Right lobe of liver (tissue), 6 donors: ENCODE data around the gene RCOR1. TPM values are rescaled to one million over a fixed set of nuclear protein-coding genes. Genes with fewer than 3 reads are reported as not detected.

Source experiments
- ATAC-seq, 4 donors: fragments of 200-7000 bp; cut with Tn5 transposase; one replicate each; pipeline ENCODE4 v1.9.1; 2020; ENCODE audit warnings: mild to moderate bottlenecking in 4 of 4, moderate library complexity in 4 of 4
- DNase-seq, 3 donors: peaks; one replicate each; pipeline ENCODE4 v3.0.0-alpha.2; 2020
- H3K27ac ChIP-seq, 3 donors: fragments of 200-600 bp; one replicate each; pipeline ENCODE4 v1.8.0; 2022
- H3K27me3 ChIP-seq, 2 donors: fragments of 200-600 bp; one replicate each; pipeline ENCODE4 v1.8.0; 2022
- H3K36me3 ChIP-seq, 4 donors: fragments of 200-600 bp; sonication (generic) in 1 of 4; one replicate each; pipeline versions ENCODE4 v1.5.1 to v1.8.0; 2017 to 2022; ENCODE audit warnings: control low read depth in 1 of 4
- H3K4me1 ChIP-seq, 4 donors: fragments of 200-600 bp; sonication (generic) in 1 of 4; one replicate each; pipeline versions ENCODE4 v1.5.1 to v1.8.0; 2017 to 2022; ENCODE audit warnings: control low read depth in 1 of 4
- H3K4me3 ChIP-seq, 3 donors: fragments of 200-600 bp; one replicate each; pipeline ENCODE4 v1.8.0; 2022
- H3K9me3 ChIP-seq, 4 donors: fragments of 200-600 bp; sonication (generic) in 1 of 4; one replicate each; pipeline versions ENCODE4 v1.5.1 to v1.8.0; 2017 to 2022; ENCODE audit warnings: control low read depth in 1 of 4
- CTCF ChIP-seq, 4 donors: fragments of 200-600 bp in 3 of 4; fragments of 450-650 bp in 1 of 4; IDR thresholded peaks; one replicate each; pipeline versions ENCODE4 v1.5.1 to v1.8.0; 2016 to 2022; ENCODE audit warnings: antibody characterized with exemption in 4 of 4, mild to moderate bottlenecking in 2 of 4
- POLR2A ChIP-seq: fragments of 450-650 bp; IDR thresholded peaks from one replicate; pipeline ENCODE4 v1.6.1; 2017; ENCODE audit warnings: antibody characterized with exemption, mild to moderate bottlenecking
- WGBS: methylation state at CpG from one replicate; pipeline ENCODE4 v1.1.6; 2018; ENCODE audit warnings: low coverage, low lambda C conversion rate; ENCODE audit not compliant: insufficient coverage; ENCODE audit errors: missing lambda C conversion rate; 5-methylcytosine and 5-hydroxymethylcytosine counted together
- intact Hi-C, 2 donors: fragments of 100-400 bp; cut with DNase I; formaldehyde crosslinking; loops; one replicate each; pipeline versions ENCODE4 v1.11.2 to v1.14.1; 2022
- total RNA-seq, 6 experiments: library from RNA; depleted of rRNA in 2 of 6; stranded (reverse); fragments of >200 nt in 2 of 6; fragmentation: NEBNext Ultra II Directional in 3 of 6; extraction: Animal tissue kit (Norgen Biotek cat#: 25700) in 3 of 6; gene quantifications; one replicate each; pipeline versions ENCODE4 v1.1.0 to v1.2.4, GENCODE V29; 2016 to 2023
- donor health status: DM: no; HTN: yes; CAD: no.
- donor health status: DM: no; HTN: no; CAD: no.
- donor health status: DM: no; HTN: no; CAD: no.
- donor health status: DM: no; HTN: yes; CAD: no.
- donor health status: DM: no; HTN: yes; CAD: no.

RCOR1 gene
- total RNA-seq, 6 experiments from 2014 or later = 7.5 to 14.1 (median 8.7) TPM

GRCh38 chr14:102594514-102595175, 2.2 kb downstream of the RCOR1 start:
- peak; percentile 58 to 65 (median 62) for DNase-seq
- no peaks in the 10 kb centered on the region for H3K36me3 ChIP-seq
- no peaks in the 10 kb centered on the region for H3K9me3 ChIP-seq
- H3K27me3 ChIP-seq = no peaks in the 10 kb centered on the region
- intact Hi-C loops = no loop called here
- H3K4me3 ChIP-seq = peak overlapping the region; percentile 81 to 92 (median 91)
- peak overlapping the region in 1 of 3 donors; percentile 95 for H3K27ac ChIP-seq
- ATAC-seq = peak; percentile 18 to 34 (median 28)
- 11% methylated on average over 7 of the region's 7 CpGs for WGBS
- peaks cover 0 to 15% (median 3%) of the 10 kb centered on the region in 4 donors for H3K4me1 ChIP-seq
- TF ChIP-seq POLR2A = no peak
- TF ChIP-seq CTCF (IDR thresholded peaks at IDR 0.05) = peak; percentile 78 to 88 (median 82)

GRCh38 chr14:102601378-102601925, 9.0 kb downstream of the RCOR1 start:
- no peak for TF ChIP-seq POLR2A
- TF ChIP-seq CTCF (IDR thresholded peaks at IDR 0.05) = no peak
- 100% methylated on average over 1 of the region's 1 CpG for WGBS
- Histone ChIP-seq H3K27me3 (no peaks in the 10 kb centered on the region), H3K4me3 (no peak overlapping the region), H3K4me1 (peaks cover 0 to 21% (median 1%) of the 10 kb centered on the region in 4 donors), H3K36me3 (no peaks in the 10 kb centered on the region), H3K27ac (no peak overlapping the region), H3K9me3 (no peaks in the 10 kb centered on the region)
- intact Hi-C loops = no loop called here
- DNase-seq (no peak), ATAC-seq (peak in 1 of 4 donors; percentile 34)

GRCh38 chr14:102602421-102603292, 10.2 kb downstream of the RCOR1 start:
- intact Hi-C loops = no loop called here
- no peak overlapping the region for H3K27ac ChIP-seq
- TF ChIP-seq POLR2A (no peak), CTCF (IDR thresholded peaks at IDR 0.05) (no peak)

DNA sequence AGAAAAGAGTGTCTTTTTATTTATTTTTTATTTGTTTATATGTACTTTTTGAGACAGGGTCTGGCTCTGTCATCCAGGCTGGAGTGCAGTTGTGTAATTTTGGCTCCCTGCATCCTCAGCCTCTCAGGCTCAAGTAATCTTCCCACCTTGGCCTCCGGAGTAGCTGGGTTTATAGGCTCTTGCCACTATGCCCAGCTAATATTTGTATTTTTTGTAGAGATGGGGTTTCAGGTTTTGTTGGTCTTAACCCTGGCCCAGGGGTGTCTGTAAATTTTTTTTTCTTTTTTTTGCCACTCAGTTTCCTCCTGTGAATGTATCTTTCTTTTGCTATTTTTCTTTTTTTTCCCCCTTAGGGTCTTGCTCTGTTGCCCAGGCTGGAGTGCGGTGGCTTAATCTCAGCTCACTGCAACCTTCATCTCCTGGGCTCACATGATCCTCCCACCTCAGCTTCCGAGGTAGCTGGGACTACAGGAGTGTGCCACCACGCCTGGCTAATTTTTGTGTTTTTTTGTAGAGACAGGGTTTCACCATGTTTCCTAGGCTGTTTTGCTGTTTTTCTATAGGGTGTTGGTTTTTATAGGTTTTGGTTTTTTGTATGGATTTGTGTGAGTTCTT, 11.0 kb downstream of the RCOR1 start:
- TF ChIP-seq CTCF (IDR thresholded peaks at IDR 0.05) (no peak), POLR2A (no peak)
- ATAC-seq (no peak), DNase-seq (no peak)
- intact Hi-C loops = no loop called here
- no peaks in the 10 kb centered on the region for H3K9me3 ChIP-seq
- no peaks in the 10 kb centered on the region for H3K36me3 ChIP-seq
- peaks cover 0 to 21% (median 1%) of the 10 kb centered on the region in 4 donors for H3K4me1 ChIP-seq
- 100% methylated on average over 3 of the region's 4 CpGs for WGBS
- H3K4me3 ChIP-seq = no peak overlapping the region
- no peaks in the 10 kb centered on the region for H3K27me3 ChIP-seq
- no peak overlapping the region for H3K27ac ChIP-seq

More at GRCh38 chr14:102602421-102603292, 10.2 kb downstream of the RCOR1 start:
- Histone ChIP-seq H3K27me3 (no peaks in the 10 kb centered on the region), H3K9me3 (no peaks in the 10 kb centered on the region), H3K4me1 (peaks cover 0 to 21% (median 1%) of the 10 kb centered on the region in 4 donors), H3K4me3 (no peak overlapping the region), H3K36me3 (no peaks in the 10 kb centered on the region)
- DNase-seq = no peak
- 68% methylated on average over 13 of the region's 16 CpGs for WGBS
- peak in 1 of 4 donors; percentile 19 for ATAC-seq
